IPS-11a (cell line): ENCODE data around the gene OGG1.

Experiments
- H3K4me3 ChIP-seq: one replicate; pipeline ENCODE4 v1.5.1; 2013; ENCODE audit warnings: low read depth, low read length, control low read depth

Gene OGG1

DNA sequence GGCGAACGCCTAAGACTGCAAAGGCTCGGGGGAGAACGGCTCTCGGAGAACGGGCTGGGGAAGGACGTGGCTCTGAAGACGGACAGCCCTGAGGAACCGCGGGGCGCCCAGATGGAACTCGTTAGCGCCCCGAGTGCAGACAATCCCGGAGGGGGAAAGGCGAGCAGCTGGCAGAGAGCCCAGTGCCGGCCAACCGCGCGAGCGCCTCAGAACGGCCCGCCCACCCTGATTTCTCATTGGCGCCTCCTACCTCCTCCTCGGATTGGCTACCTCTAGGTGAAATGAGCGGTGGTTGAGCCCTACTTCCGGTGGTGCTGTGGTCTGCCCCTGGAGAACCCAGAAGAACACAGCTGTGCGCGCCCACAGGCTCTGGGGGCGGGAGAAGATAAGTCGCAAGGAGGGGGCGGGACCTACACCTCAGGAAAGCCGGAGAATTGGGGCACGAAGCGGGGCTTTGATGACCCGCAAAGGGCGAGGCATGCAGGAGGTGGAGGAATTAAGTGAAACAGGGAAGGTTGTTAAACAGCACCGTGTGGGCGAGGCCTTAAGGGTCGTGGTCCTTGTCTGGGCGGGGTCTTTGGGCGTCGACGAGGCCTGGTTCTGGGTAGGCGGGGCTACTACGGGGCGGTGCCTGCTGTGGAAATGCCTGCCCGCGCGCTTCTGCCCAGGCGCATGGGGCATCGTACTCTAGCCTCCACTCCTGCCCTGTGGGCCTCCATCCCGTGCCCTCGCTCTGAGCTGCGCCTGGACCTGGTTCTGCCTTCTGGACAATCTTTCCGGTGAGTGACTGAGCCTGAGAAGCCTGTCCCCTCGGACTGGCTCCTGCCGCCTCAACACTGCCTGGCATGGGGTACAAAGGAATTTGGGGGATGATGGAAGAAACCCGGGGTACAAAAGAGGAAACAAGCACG lies at the start of gene OGG1:
OGG1 (plus strand) TSS at position 308 of the 911 bp plus-strand sequence; CDS start at position 643, 335 bp downstream.
- H3K4me3 ChIP-seq, result peak within 1 kb of the TSS; percentile 82

DNA sequence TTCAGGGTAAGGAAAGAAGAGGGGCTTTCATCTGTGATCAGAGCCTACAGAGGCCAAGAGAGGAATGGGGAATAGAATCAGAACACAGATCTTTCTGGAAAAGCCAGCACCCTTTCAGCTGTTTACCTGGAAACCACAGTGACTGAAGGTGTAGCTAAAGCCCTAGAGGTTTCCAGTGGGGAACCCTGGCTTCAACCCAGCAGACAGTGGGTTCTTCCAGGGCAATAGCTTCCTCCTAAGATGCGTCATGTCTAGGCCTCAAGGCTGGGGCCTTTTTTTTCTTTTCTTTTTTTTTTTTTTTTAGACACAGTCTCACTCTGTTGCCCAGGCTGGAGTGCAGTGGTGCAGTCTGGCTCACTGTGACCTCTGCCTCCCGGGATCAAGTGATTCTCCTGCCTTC lies 49.2 kb upstream of the OGG1 start:
- no peak overlapping the region for H3K4me3 ChIP-seq

DNA sequence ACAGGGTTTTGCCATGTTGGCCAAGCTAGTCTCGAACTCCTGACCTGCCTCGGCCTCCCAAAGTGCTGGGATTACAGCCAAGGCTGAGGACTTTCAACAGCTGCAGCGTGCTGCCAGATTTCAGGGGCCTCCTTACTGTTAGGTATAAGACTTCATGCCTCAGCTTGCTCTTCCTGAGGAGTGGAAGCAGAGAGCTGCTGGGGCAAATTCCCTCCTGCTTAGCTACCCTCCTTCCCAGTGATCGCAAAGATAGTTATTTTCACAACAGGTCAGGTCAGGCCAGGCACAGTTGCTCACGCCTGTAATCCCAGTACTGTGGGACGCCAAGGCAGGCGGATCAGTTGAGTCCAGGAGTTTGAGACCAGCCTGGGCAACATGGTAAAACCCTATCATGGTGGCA lies 48.7 kb upstream of the OGG1 start:
- H3K4me3 ChIP-seq, result no peak overlapping the region

DNA sequence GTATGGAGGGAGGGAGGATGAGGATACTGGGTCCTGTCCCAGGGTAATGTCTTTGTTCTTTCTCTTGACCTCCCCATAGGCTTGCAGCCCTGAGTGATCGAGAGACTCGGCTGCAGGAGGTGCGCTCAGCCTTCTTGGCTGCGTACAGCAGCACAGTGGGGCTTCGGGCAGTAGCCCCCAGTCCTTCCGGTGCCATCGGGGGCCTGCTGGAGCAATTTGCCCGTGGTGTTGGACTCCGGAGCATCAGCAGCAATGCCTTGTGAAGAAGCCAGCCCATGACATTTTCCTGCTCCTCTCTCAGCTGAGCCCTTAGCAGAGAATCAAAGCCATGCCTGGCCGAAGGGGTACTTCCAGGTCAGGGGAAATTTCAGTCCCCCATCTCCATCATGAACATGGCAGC lies 48.0 kb upstream of the OGG1 start:
- no peak overlapping the region for H3K4me3 ChIP-seq

DNA sequence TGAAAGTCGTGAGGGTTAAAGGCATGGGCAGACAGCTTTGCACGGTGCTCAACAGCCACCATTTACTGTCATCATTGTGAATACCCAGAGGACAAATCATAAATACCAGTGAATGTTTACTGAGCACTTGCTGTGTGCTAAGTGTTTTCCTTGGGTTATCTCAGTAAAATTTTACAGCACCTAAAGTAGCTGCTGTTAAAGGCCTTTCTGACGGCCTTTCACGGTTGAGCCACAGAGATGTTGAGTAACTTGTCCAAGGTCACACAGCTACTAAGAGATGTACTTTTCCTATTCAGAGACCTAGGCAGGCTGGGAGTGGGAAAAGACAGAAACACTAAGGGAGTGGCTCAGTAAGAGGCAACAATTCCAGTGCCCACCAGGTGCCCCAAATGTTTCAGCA lies 46.5 kb upstream of the OGG1 start:
- no peak overlapping the region for H3K4me3 ChIP-seq

DNA sequence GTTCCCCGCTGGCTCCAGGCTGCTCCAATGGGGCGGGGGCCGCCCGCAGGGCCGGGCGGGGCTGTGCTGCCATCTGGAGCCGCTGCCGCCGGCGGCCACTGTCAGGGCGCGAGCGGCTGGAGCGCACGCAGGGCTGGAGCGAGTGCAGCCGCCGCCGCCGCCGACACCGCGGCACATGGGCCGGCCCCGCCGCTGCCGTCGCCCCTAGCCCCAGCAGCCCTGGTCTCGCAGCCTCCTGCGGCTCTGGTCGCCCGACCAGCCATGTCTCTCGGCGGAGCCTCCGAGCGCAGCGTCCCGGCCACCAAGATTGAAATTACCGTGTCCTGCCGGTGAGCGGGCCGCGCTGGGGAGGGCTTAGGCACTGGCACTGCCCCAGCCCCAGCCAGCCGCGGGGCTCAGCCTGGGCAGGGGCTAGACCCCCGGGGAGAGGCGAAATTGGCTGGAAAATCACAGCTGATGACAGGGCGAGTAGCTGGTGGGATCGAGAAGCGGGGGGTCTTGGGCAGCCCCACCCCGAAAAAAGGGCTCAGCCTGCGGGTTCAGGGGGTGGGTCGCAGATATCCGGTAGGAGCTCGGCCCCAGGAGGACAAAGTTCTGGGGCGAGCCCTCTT lies 45.9 kb upstream of the OGG1 start, which contains the start of gene CPNE9:
CPNE9 (plus strand) TSS at position 98 of the 611 bp plus-strand sequence; CDS start at position 262, 164 bp downstream.
- H3K4me3 ChIP-seq, result peak within 1 kb of the TSS; percentile 44

DNA sequence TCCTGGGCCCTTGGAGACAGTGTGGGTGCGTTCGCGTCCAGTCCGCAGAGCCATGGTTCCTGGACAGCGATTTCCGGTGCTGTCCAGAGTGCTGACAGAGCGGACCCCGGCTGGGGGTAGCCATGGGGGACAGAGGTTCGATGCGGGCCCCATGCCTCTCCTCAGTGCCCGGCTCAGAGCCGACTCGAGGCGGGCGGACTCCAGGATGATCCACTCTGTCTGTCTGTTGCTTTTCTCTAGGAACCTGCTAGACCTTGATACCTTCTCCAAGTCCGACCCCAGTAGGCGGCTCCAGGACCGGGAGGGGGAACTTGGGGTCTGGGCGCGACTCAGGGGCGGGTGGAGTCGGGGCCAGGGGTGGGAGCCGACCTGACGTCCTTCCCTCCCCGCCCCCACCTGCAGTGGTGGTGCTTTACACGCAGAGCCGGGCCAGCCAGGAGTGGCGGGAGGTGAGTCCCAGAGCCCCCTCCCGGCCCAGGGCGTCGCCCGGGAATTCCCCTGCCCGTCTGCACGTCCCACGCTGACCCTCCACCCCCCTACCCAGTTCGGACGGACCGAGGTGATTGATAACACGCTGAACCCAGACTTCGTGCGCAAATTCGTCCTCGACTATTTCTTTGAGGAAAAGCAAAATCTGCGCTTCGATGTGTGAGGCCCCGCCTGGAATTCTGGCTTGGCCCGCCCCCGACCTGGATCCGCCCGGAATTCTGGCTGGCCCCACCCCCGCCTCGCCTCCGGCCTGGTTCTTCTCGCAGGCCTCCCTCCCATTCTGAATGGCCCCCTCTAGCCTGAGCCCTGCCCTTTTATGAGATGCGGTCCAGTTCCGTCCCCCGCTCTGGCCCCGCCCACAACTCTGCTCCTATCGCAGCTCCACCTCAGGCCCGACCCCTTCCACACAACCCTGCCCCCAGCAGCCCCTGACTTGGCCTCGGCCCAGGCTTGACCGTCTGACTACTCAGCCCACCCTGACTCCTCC lies 45.1 kb upstream of the OGG1 start:
- H3K4me3 ChIP-seq, result peak overlapping the region; percentile 44

DNA sequence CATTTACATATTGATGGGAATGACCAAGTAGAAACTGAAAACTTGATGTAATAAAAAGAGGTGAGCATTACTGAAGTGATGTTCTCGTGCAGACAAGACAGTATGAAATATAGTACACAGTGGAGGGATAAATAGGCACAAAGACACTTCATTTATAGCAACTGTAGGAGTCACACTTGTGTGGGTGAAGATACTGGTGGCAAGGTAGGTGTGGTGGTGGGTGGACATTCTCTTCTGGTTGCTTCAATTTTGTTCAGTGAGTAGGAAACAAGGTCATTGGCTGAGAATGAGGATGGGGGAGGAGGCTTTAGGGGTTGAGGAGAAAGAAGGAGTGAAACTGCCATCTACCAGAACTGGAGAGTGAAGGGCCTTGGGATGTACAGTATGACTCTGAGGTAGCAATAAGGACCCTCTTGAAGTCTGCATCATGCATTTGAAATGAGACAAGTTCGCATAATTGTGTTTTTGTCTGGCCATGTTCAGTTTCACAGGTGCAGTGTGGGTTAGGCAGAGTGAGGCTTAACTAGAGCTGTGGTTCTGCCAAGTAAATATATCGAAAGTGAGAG lies 39.5 kb upstream of the OGG1 start:
- H3K4me3 ChIP-seq, result no peak overlapping the region

DNA sequence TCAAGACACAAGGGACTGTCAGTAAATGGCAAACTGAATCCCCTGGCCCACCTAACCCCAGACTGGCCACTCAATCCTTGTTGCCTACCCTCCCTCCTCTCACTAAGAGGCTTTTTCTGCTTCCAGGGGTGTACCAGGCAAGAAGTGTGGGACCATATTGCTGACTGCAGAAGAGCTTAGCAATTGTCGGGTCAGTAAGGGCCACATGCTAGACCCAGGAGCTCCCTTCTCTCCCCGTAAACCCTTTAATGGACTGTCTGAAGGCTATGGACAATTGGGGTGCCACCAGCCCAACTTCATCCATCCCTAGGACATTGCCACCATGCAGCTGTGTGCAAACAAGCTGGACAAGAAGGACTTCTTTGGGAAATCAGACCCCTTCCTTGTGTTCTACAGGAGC lies 37.3 kb upstream of the OGG1 start:
- no peak overlapping the region for H3K4me3 ChIP-seq

DNA sequence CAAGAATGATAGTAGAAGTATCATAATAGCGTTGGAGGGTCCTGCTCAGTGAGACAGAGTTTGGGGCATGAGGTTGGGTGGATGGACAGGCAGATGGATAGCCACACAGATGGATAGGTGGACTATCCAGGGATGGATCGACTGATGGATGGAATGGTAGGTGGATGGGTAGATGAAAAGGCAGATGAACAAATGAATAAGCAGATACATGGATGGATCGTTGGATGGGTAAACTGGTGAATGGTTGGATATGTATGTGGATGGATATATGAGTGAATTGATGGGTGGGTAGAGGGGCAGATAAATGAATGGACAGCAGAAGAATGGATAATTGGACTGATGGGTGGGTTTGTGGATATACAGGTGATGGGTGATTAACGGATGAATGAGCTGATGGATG lies 36.6 kb upstream of the OGG1 start:
- no peak overlapping the region for H3K4me3 ChIP-seq

DNA sequence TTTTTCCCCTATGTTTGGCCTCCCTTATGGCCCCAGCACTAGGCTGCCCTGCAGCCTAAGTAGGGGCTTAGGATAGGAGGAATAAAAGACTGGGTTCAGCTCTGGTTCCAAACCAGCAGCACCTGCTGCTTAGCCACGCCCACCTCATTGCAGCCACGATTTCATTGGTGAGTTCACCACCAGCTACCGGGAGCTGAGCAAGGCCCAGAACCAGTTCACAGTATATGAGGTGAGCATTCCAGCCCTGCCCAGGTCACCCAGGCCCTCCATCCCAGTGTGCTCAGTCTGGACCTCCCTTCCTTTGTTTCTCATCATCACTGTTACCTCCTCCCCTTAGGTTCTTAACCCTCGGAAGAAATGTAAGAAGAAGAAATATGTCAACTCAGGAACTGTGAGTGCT lies 34.6 kb upstream of the OGG1 start:
- no peak overlapping the region for H3K4me3 ChIP-seq

DNA sequence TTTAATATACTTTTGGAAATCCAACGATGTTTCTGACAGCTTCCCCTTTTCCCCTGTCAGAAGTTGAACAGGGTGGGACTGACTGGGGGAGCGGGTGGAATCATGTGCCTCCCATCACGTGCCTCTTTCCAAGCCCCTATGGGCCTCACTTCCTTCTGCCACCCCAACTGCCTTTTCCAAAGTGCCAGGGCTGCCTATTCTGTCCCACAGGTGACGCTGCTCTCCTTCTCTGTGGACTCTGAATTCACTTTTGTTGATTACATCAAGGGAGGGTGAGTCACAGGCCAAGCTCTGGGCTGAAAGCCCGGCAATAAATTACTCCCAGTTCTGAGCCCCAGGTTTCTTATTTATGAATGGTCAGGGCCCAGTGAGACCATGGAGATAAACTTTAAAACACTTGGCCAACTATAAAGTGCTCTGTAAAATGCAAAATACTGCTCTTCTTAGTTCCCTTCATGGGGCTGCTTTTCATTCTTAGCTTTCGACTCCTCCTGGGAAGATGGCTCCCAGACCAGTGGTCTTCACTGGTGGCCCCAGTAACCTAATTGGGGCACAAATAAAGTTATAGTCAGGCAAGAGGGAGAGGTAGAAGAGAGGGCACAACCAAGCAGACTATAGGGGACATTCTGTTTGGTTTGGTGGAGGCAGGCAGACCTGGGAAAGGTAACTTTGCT lies 33.9 kb upstream of the OGG1 start:
- no peak overlapping the region for H3K4me3 ChIP-seq

DNA sequence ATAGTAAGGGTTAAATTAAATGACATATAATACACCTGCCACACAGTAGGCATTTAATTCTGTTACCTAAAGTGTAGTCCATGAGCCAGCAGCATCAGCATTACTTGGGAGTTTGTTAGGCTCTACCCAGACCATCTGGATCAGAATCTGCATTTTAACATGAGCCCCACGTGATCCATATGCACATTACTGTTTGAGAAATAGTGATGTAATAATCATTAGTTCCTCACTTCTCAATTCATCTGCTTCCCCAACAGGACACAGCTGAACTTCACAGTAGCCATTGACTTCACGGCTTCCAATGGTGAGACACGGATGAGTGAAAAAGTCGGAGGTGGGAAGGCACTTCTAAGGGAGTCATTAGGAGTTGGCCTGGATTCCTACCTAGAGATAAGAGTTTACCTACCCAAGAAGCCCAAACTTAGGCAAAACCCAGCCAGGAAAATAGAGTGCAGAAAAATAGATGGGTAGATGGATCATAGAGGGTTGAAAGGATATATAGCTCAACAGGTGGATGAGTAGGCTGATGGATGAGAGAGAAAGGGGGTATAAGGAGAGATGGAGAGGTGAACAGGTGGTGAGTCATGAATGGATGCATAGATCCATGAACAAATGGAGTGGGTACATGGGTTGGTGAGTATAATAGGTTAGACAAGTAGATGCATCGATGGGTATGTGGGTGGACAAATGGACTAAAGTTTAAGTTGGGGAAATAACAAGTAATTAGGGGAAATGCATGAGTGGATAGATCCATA lies 32.8 kb upstream of the OGG1 start:
- no peak overlapping the region for H3K4me3 ChIP-seq

DNA sequence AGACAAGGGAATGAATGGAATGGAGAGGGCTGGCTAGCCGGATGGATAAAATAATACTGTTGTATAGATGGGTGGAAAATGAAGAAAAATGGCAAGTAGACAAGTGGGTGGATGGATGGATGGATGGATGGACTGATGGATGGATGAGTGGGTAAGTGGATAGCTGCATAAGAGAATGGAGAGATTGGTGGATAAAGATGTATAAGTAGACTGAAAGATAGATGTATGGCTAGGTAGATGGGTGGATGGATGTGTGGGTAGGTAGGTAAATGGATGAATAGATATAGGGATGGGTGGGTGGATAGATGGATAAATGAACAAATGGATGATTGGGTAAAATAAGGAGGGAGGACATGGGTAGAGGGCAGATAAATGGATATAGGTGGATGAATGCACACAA lies 32.2 kb upstream of the OGG1 start:
- H3K4me3 ChIP-seq, result no peak overlapping the region

DNA sequence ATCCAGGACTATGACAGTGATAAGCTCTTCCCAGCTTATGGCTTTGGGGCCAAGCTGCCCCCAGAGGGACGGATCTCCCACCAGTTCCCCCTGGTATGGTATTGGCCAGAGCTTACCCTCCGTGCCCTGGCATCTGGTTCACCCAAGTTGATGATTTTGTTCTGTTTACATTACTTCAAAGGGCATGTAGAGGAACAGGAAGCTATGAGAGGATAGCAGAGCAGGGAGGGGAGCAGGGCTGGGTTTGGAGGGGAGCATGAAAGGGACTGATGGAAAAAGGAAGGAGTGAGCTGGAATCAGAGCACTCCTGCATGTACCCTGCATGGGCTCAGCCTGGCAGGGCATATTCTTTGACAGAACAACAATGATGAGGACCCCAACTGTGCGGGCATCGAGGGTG lies 31.6 kb upstream of the OGG1 start:
- no peak overlapping the region for H3K4me3 ChIP-seq

DNA sequence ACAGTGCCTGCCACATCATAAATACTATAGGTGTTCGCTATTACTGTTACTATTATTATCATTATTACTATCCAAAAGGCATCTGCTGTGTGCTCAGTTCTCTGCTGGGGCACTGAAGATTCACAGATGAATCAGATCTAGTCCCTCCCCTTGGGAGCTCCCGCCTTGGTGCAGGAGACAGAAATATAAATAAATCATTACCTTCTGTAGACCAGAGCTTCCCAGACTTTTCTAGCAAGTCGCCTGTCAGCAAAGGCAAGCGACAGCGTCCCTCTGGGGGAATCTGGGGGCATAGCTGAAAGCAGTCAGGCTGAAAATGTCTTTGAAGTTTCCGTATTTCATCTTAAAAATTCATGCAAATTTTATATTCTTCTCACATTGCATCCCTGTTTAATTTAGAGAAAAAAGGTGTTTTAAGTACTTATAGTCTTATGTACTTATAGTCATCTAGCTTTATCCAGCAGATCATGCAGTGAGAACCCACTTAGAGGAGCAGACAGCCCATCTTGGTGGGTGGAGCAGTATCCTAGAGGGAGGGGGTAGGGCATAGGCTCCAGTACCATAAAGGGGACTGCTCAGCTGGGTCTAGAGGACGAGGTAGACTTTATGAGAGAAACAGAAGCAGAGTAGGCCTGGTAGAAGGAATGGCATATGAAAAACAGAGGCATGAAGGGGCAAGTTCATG lies 28.6 kb upstream of the OGG1 start:
- H3K4me3 ChIP-seq, result no peak overlapping the region

DNA sequence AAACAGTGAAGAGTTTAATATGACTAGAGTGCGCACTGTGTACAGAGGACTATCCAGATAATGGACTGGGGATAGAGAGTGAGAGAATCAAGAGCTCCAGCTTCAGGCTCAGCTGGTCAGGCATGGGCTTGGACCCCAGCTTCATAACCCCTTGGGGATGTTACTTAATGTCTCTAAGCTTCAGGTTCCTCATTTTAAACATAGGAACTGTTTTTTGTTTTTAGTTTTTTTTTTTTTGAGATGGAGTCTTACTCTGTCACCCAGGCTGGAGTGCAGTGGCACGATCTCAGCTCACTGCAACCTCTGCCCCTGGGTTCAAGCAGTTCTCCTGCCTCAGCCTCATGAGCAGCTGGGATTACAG lies 28.1 kb upstream of the OGG1 start:
- H3K4me3 ChIP-seq, result no peak overlapping the region

DNA sequence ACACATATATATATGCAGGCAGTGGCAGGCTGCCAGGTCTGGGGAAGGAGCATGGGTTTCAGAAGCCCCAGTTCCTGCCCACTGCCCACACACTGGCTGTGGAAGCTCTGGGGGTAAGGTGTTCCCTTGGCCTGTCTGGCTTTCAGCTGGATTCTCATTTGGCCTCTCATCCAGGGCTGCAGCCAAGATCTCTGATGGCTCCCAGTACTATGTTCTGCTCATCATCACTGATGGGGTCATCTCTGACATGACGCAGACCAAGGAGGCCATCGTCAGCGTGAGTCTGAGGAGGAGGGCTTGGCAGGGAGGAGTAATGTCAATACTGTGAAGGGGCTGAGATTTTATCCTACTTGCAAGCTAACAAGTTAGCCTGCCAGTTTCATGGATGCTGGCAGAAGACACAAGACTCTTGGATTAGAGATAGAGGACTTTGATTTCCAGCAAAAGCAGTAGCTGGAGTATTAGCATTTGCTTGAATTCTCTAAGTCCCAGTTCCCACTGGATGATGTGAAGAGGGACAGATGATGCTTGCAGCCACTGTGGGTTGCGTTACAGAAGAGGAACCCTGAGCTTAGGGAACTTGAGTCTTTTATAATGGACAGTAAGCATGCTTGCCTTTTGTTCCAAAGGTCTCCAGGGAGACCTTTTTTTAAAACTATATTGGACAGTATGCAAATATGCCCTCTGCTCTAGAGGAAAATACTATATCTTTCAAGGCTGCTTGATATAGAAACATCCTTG lies 23.8 kb upstream of the OGG1 start:
- H3K4me3 ChIP-seq, result no peak overlapping the region
